ENCODE results near the gene CNOT1.

CNOT1 gene

GRCh38 chr16:58589326-58589905, 40.2 kb downstream of the CNOT1 start:
- no peak for DNase-seq (ENCODE audit: low read depth, low spot score)
- ChIA-PET POLR2A (no interaction called here), CTCF (no interaction called here)
- TF ChIP-seq, protein P1, sequence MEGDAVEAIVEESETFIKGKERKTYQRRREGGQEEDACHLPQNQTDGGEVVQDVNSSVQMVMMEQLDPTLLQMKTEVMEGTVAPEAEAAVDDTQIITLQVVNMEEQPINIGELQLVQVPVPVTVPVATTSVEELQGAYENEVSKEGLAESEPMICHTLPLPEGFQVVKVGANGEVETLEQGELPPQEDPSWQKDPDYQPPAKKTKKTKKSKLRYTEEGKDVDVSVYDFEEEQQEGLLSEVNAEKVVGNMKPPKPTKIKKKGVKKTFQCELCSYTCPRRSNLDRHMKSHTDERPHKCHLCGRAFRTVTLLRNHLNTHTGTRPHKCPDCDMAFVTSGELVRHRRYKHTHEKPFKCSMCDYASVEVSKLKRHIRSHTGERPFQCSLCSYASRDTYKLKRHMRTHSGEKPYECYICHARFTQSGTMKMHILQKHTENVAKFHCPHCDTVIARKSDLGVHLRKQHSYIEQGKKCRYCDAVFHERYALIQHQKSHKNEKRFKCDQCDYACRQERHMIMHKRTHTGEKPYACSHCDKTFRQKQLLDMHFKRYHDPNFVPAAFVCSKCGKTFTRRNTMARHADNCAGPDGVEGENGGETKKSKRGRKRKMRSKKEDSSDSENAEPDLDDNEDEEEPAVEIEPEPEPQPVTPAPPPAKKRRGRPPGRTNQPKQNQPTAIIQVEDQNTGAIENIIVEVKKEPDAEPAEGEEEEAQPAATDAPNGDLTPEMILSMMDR (IDR thresholded peaks at IDR 0.05; ENCODE audit: insufficient read depth, low read length, missing control alignments), result no peak
- H3K4me3 ChIP-seq (ENCODE audit: low read depth, low read length), result no peak overlapping the region

DNA sequence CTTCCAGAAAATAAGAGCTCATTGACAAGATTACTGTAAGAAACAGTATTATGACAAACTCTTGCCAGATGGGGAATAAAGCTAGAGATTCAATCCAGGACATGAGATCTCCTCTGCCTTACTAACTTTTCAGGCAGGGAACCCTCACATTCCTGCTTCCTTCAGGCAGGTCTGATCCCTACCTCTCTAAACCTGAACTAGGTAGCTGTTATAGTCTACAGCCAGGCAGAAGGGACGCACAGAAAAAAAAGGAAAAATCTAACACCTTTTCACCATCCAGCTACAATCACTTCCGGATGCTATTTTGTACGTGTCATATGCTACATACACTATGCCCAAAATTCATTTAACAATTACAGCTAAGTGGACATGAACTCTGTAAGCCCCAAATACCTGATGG, 41.2 kb downstream of the CNOT1 start:
- CTCF ChIA-PET, result interaction anchor here (0.7 kb wide), 1 partner anchor 26 kb away, joined by 3 read pairs; no protein-coding TSS in a partner anchor

DNA sequence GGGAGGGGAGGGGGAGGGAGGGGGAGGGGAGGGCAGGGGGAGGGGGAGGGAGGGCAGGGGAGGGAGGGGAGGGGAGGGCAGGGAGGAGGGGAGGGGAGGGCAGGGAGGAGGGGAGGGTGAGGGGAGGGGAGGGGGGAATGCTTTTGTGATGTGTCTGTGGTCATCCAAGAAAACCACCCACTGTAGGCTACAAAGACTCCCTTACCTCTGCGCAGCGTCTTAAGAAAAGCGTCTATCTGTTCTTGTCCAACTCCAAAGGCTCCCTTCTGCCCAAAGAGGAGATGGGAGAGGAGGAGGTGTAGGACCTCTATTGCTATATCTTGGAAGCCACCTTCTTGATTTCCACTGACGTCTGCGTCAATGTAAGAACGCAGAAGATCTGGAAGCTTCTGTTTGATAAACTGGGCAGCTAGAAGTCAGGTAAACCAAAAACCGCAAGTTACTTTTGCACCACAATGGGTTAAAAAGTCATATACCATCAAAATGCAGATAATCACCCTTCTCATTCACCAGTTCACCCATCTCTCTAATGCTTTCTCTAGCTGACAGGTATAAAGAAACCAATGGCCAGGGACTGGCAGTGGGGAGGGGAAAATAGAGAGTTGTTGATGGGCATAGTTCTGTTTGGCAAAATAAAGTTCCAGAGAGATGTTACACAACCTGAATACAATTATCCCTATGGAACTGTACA, 43.1 kb downstream of the CNOT1 start:
- TF ChIP-seq, protein P1 (IDR thresholded peaks at IDR 0.05; ENCODE audit: insufficient read depth, low read length, missing control alignments), result no peak
- CTCF ChIA-PET, result interaction anchor here (1.3 kb wide), 1 partner anchor 13 kb away, joined by 3 read pairs; no protein-coding TSS in a partner anchor
- POLR2A ChIA-PET, result no interaction called here
- DNase-seq (ENCODE audit: low read depth, low spot score), result no peak
- H3K4me3 ChIP-seq (ENCODE audit: low read depth, low read length), result no peak overlapping the region

More for the DNA sequence above, 41.2 kb downstream of the CNOT1 start:
- DNase-seq (ENCODE audit: low read depth, low spot score), result no peak
- TF ChIP-seq, protein P1 (IDR thresholded peaks at IDR 0.05; ENCODE audit: insufficient read depth, low read length, missing control alignments), result no peak
- no peak overlapping the region for H3K4me3 ChIP-seq (ENCODE audit: low read depth, low read length)
- POLR2A ChIA-PET, result no interaction called here

DNA sequence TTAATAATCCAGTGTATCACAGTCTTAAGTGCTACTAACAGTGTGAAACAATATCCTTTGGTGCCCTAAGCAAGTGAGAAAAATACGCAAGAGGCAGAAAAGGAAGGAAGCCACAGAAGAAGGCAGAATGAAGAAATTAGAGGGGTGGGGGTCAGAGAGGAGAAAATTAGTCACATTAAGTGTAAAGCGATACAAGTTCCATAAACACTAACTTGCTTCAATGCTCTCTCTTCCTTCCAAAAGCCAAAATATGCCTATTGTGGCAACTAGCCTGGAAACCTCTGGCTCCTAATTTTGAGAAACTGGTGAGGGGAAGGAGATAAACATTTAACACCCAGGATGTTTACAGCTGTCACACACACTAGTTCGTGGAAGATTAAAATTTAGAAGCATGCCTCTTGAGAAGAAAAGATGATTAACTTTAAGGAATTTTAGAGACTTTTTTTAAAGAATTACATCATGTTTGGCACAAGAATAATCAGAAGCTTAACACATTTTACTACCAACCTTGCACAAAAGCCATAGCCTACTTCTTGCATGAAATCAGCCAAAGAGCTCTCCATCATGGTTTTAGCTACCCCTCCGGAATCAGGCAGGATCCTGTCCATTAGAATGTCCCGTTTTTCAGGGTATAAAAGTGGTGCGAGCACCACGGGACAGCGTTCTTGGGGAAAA, 44.7 kb downstream of the CNOT1 start:
- ChIA-PET POLR2A (no interaction called here), CTCF (interaction anchor here (0.7 to 1.0 kb wide), 3 partner anchors 62 to 97 kb away, joined by 3 to 4 read pairs (median 3); no protein-coding TSS in a partner anchor)
- no peak overlapping the region for H3K4me3 ChIP-seq (ENCODE audit: low read depth, low read length)
- DNase-seq (ENCODE audit: low read depth, low spot score), result no peak
- TF ChIP-seq, protein P1 (IDR thresholded peaks at IDR 0.05; ENCODE audit: insufficient read depth, low read length, missing control alignments), result no peak

GRCh38 chr16:58582971-58583765, 46.5 kb downstream of the CNOT1 start:
- no peak for DNase-seq (ENCODE audit: low read depth, low spot score)
- CTCF ChIA-PET, result no interaction called here
- no peak overlapping the region for H3K4me3 ChIP-seq (ENCODE audit: low read depth, low read length)
- TF ChIP-seq, protein P1 (IDR thresholded peaks at IDR 0.05; ENCODE audit: insufficient read depth, low read length, missing control alignments), result no peak
- POLR2A ChIA-PET, result no interaction called here
